ENCODE data around the gene UEVLD. TPM values are rescaled to one million over a fixed set of nuclear protein-coding genes. Genes with fewer than 3 reads are reported as not detected.
A peak's percentile ranks its signal among the peaks of the same experiment; 100 is the strongest.

The UEVLD gene
- total RNA-seq, 1 donor from 2014 or later = 18.2 TPM

DNA sequence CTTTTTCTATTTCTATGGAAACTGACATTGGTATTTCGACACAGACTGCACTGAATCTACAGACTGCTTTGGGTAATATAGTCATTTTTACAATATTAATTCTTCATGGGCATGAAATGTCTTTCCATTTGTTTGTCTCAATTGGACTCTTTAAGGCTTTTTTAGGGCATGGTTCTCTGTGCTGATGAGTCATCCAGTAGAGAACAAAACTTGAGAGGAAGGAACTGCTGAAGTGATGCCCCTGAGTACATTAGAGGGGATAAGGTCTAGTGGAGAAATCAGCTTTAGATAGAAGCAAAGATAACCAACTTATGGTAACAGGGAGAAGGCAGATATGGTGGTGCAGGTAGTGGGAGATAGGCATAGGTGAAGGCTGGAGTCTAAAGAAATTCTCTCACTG is 86.9 kb downstream of the UEVLD start:
- peak in 1 of 2 donors; percentile 5 for DNase-seq (ENCODE audit: low read depth in 2 of 2)

DNA sequence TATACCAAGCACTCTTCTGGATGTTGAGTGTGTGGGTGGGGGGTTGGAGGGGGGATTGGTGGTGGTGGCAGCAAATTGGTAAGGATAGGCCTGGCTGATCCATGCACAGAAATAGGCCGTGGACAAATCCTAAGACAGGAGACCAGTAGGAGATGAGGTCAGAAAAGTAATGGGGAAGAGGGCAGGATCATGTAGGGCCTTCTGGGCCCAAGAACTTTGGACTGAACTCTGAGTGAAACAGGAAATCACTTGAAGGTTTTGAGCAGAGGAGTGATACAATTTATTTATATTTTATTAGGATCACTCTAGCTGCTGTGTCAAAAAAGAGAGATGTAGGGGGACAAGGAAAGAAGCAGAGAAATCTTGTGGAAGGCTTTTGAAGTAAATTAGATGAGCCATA is 90.5 kb downstream of the UEVLD start:
- no peak for DNase-seq (ENCODE audit: low read depth in 2 of 2)

DNA sequence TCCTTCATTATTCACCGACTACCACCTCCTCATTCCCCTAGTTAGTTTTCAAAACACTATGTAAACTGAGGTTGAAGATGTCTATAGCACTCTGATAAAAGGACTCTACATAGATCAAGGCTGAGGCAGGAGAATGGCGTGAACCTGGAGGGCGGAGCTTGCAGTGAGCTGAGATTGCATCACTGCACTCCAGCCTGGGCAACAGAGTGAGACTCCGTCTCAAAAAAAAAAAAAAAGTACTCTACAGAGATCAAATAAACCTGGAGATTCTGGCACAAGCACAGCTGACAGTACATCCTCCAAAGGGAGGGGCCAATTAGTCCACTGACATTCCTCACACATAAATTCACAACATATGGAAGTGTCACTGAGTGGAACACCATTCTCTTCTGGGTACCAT is 92.8 kb downstream of the UEVLD start:
- DNase-seq (ENCODE audit: low read depth in 2 of 2) = no peak

DNA sequence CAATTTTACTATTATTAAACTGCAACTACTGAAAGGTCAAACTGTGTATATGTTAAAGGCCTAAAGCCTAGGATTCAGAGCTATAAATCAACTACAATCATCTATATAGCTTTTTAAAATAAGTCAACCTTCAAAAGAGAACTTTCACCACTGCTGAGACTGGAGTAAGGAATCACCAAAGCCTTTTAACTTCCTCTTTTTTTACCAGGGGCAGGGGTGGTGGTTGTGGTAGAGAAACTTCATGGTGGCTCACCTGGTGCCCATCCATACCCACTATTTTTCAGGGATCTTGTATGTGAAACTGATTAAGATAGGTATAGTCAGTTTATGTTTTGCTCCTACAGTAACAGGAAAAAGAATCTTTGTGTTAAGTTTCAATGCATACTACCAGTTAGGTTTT is 93.3 kb downstream of the UEVLD start:
- no peak for DNase-seq (ENCODE audit: low read depth in 2 of 2)

DNA sequence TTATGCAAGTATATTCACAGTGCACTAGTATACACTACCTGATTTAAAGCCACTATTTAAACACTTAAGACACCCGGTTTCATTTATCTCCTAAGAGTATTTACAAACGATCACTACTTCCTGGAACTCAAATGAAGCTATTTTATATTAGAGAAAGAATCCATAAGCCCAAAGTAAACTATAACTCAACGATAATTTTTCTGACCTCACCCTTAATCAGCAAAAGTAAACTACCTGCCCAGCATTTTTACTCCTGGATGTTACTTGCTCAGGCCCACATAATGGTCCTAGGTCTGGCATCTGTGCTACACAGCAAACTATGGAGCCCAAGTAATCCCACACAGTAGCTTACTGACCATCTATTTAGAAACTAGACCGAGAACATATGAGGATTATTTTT is 95.2 kb downstream of the UEVLD start:
- no peak for DNase-seq (ENCODE audit: low read depth in 2 of 2)

DNA sequence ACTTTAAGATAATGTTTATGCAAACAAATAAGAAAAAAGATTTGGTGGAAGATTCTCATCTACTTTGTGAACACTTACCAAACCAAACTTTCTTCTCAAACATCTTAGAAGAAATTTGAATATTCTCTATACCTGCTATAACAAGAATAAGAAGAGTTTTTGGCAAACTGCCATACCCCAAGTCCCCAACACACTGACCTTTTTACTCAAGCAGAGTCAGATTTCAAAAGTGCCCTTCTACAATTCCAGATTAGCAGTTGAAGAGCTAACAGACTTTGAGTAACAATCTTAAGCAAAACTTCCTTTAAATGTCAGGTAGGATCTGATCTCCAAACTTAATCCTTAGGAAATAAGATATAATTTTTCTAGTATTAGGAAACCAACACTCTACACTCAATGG is 95.6 kb downstream of the UEVLD start:
- DNase-seq (ENCODE audit: low read depth in 2 of 2) = no peak

DNA sequence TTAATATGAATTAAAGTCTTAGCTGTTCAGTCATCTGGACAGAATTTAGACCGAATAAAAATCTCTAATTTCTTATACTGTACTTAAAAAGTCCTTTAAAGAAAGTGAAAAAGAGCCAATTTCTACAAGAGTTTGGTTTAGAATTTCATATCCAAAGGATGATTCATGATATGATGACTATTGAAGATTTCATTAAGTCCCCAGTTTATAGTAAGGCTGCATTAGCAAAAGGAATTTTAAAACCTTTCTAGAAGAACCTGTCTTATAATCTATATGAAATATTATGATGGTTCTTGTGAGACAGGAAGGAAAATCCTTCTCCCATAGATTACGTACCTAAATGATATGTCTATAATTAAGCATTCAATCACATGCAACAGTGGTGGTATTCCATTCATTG is 96.6 kb downstream of the UEVLD start:
- DNase-seq (ENCODE audit: low read depth in 2 of 2) = no peak

DNA sequence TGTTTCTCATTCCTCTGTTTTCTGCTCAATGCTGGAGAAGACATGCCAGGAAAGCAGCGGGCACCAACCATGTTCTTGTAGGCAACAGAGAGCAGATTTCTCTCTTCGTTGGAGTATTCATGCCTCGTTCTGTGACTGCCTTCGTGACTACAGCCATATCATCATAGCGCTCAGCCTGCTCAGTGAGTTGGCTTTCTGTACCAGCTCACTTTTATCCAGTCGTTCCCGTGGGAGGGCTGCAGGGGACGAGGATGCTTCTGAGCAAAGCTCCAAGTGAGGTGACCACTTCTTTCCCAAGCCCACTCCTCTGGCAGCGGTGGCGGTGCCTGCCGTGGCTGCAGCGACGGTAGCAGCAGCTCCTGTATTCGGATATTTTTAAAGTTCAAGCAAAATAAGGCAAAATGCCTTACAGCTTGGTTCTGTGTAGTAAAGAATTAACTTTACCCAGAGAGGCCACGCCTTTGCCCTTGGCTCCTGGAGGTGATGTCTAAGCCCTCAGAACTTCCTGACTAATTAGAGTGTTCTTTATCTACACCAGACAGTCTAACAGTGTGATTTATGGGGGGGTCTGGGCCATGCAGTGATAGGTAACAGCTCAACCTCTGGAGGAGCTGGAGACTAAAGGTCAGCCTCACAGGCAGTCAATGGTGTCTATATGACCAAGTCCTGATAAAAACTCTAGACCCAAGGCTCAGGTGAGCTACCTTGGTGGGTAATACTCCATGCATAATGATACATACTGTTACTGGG is 97.6 kb downstream of the UEVLD start:
- DNase-seq (ENCODE audit: low read depth in 2 of 2) = no peak

DNA sequence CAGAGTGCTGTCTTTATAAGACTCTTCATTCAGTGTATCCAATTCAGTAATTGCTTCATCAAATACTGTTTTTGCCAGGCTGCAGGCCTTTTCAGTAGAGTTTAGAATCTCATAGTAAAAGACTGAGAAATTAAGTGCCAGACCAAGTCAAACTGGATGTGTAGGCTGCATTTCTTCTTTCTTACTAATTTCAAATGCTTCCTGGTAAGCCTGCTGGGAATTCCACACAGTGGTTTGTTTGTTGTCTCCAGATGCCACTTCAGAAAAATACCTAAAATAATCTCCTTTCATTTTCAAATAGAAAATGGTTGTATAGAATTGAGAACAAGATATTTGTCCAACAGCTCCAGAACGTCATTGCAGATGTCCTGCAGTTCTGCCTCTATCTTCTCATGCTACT is 98.2 kb downstream of the UEVLD start:
- DNase-seq (ENCODE audit: low read depth in 2 of 2) = no peak

DNA sequence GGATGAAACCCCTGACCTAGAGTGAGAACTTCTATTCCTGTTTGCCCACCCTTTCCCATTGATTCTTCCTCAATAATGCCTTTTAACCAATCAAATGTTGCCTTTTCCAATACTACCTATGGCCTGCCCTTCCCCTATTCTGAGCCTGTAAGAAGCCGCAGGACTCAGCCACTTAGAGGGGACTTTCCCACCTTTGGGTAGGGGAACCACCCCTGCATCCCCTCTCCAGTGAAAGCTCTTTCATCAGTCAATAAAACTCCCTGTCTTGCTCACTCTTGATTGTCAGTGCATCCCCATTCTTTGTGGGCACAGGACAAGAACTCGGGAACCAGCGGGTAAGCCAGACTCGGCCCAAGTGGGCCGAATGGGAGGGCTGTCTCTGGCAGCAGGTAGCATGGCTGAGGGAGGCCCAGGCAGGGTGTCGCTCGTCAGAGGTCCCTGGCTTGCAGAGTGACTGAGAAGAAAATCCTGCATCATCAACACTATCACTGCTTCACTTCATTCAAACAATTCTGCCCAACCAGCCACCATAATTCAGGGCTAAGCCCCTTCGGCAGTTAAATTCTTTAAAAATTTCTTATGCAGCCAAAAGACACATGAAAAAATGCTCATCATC is 102.5 kb downstream of the UEVLD start:
- DNase-seq (ENCODE audit: low read depth in 2 of 2) = no peak

Other genes starting within 250 kb of the UEVLD start
- gene LDHA, start 194.2 kb downstream of the UEVLD start, total RNA-seq = 183 and 271 TPM in 2 replicates
- not detected in 2 replicates for gene LDHC, start 176.4 kb downstream of the UEVLD start, total RNA-seq
- not detected in 2 replicates for gene LDHAL6A, start 132.9 kb downstream of the UEVLD start, total RNA-seq
- gene TSG101, start 61.8 kb downstream of the UEVLD start, total RNA-seq = 43.9 and 51.5 TPM in 2 replicates
- 0.13 and 1.0 TPM in 2 replicates for gene MISFA, start 11.1 kb upstream of the UEVLD start, total RNA-seq
- 8.3 and 9.7 TPM in 2 replicates for gene SPTY2D1, start 45.6 kb upstream of the UEVLD start, total RNA-seq
- 1.9 and 6.8 TPM in 2 replicates for gene TMEM86A, start 110.0 kb upstream of the UEVLD start, total RNA-seq
- 0.13 and 0.26 TPM in 2 replicates for gene IGSF22, start 137.5 kb upstream of the UEVLD start, total RNA-seq
- not detected in 2 replicates for gene PTPN5, start 203.1 kb upstream of the UEVLD start, total RNA-seq